BJ (cell line): ENCODE results near the gene CUX1. TPM values are rescaled to one million over a fixed set of nuclear protein-coding genes. Genes with fewer than 3 reads are reported as not detected.

Experiments used
- CTCF ChIA-PET: fragments of 350-600 bp; formaldehyde crosslinking; extraction: SDS; loops from one replicate; lab custom pipeline; 2021; ENCODE audit warnings: antibody characterized with exemption, inconsistent platforms; lab: Yijun Ruan, JAX
- POLR2A ChIA-PET: fragments of 300-600 bp; sonication (Branson Sonifier 250); formaldehyde crosslinking; extraction: SDS; loops from one replicate; lab custom pipeline; 2021; ENCODE audit warnings: antibody characterized with exemption; lab: Charles Lee
- DNase-seq: peaks from one replicate; pipeline ENCODE4 v3.0.0-alpha.2; 2011; ENCODE audit warnings: low read depth
- H3K27me3 ChIP-seq: 2 replicates; pipeline ENCODE4 v1.6.0; 2011; ENCODE audit warnings: low read length; ENCODE audit not compliant: control insufficient read depth, insufficient read depth
- H3K36me3 ChIP-seq: 2 replicates; pipeline ENCODE4 v1.5.1; 2011; ENCODE audit warnings: low read length; ENCODE audit not compliant: control insufficient read depth, insufficient read depth
- H3K4me3 ChIP-seq: 2 replicates; pipeline ENCODE4 v1.5.1; 2011; ENCODE audit warnings: low read depth, mild to moderate bottlenecking, control low read depth, low read length
- polyA plus RNA-seq: library from polyadenylated mRNA; depleted of rRNA; stranded (reverse); fragments of >200 nt; gene quantifications from 2 replicates; pipeline ENCODE4 v1.2.3, GENCODE V29; 2011
- TF ChIP-seq, protein P1 (sequence below): IDR thresholded peaks from 2 replicates; pipeline ENCODE4 v1.5.1; 2011; ENCODE audit warnings: low read depth, mild to moderate bottlenecking, control low read depth, inconsistent platforms, low read length, moderate library complexity; ENCODE audit not compliant: insufficient read depth

Gene CUX1
- polyA plus RNA-seq, 1 experiment: 36.5 TPM

GRCh38 chr7:101859411-101860106 lies 42.1 kb downstream of the CUX1 start:
- DNase-seq: no peak
- Histone ChIP-seq H3K36me3 (peaks cover 1% of the 10 kb centered on the region; the same call in 1 of the 2 replicates), H3K4me3 (no peak overlapping the region), H3K27me3 (no peaks in the 10 kb centered on the region)
- POLR2A ChIA-PET: no interaction called here
- TF ChIP-seq, protein P1, sequence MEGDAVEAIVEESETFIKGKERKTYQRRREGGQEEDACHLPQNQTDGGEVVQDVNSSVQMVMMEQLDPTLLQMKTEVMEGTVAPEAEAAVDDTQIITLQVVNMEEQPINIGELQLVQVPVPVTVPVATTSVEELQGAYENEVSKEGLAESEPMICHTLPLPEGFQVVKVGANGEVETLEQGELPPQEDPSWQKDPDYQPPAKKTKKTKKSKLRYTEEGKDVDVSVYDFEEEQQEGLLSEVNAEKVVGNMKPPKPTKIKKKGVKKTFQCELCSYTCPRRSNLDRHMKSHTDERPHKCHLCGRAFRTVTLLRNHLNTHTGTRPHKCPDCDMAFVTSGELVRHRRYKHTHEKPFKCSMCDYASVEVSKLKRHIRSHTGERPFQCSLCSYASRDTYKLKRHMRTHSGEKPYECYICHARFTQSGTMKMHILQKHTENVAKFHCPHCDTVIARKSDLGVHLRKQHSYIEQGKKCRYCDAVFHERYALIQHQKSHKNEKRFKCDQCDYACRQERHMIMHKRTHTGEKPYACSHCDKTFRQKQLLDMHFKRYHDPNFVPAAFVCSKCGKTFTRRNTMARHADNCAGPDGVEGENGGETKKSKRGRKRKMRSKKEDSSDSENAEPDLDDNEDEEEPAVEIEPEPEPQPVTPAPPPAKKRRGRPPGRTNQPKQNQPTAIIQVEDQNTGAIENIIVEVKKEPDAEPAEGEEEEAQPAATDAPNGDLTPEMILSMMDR: no peak
- CTCF ChIA-PET: interaction anchor here (1.8 kb wide), 1 partner anchor 11 kb away, joined by 4 read pairs; no protein-coding TSS in a partner anchor

DNA sequence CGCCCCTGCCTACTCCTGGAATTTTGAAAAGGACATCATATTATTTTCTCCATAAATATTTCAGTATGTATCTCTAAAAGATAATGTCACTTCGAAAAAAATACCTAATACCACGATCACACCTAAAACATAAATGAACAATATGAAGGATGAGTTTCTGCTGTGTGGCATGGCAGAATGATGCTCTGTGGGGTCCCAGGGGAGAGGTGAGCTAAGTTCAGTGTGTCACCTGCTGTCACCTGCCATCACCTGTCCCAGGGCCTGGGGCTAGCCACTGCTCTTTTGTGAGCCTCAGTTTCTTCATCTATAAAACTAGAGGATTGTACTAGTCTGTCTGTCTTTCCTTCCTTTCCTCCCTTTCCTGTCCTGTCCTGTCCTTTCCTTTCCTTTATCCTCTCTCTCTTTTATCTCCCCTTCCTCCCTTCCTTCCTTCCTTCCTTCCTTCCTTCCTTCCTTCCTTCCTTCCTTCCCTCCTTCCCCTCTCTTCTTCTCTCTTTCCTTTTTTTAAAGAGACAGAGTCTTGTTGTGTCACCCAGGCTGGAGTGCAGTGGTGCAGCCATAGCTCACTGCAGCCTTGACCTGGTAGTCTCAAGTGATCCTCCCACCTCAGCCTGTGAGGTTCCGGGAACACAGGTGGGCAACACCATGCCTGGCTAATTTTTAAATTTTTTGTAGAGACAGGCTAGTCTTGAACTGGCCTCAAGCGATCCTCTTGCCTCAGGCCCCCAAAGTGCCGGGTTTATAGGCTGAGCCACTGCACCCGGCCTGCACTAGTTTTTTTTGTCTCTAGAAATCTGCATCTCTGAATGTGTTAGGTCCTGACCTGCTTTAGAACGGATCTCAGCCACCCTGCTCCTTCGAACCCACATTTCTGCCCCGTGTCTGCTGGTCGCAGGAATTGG lies 43.1 kb downstream of the CUX1 start:
- TF ChIP-seq, protein P1: no peak

GRCh38 chr7:101861218-101861775 lies 43.9 kb downstream of the CUX1 start:
- POLR2A ChIA-PET: no interaction called here
- CTCF ChIA-PET: interaction anchor here (1.8 kb wide), 1 partner anchor 9 kb away, joined by 4 read pairs; no protein-coding TSS in a partner anchor
- H3K36me3 ChIP-seq: no peaks in the 10 kb centered on the region
- TF ChIP-seq, protein P1: no peak
- no peak overlapping the region for H3K4me3 ChIP-seq
- H3K27me3 ChIP-seq: no peaks in the 10 kb centered on the region
- DNase-seq: no peak

More for the DNA sequence above, 43.1 kb downstream of the CUX1 start:
- ChIA-PET CTCF (interaction anchor here (1.8 kb wide), 1 partner anchor 10 kb away, joined by 4 read pairs; no protein-coding TSS in a partner anchor), POLR2A (no interaction called here)
- Histone ChIP-seq H3K4me3 (no peak overlapping the region), H3K36me3 (no peaks in the 10 kb centered on the region), H3K27me3 (no peaks in the 10 kb centered on the region)
- DNase-seq: no peak

DNA sequence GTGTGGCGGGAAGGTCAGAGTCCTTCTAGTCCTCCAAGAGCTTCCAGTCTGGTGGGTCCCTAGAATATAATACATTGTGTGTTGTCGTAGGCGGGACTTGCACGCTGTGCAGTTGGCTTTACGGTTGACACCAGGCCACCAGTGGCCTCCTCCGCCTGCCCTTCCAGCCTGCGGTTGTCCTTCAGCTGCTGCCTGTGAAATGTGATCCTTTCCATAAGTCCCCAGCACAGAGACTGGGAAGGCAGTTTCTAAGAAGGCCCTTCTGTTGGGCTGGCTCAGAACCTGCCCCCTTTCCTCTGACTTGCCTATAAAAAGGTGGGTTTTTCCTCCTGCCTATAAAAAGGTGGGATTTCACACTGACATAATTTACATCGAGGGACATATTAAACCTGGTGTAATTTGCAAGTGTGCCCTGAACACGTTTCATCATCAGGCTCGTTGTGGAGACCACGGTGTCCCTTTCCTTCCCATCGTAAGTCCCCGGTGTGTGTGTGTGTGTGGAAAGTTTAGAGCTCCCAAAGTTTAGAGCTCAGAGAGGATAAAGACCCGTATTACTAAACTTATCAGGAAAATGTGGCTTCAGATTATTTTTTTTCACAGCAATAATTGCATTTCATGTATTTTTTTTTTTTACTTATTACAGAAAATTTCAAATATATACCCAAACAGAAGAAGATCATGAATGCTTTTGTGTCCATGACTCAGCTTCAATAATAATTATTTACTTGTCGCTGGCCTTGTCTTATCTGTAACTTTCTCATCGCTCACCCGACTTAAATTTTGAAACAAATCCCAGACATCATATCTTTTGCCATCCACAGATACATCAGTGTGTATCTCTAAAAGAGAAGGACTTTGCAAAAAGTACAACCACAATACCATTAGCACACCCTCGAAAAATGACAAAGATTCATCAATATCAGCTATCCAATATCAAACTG lies 45.1 kb downstream of the CUX1 start:
- no peaks in the 10 kb centered on the region for H3K36me3 ChIP-seq
- no peaks in the 10 kb centered on the region for H3K27me3 ChIP-seq
- TF ChIP-seq, protein P1: no peak
- H3K4me3 ChIP-seq: no peak overlapping the region
- no peak for DNase-seq
- POLR2A ChIA-PET: no interaction called here
- CTCF ChIA-PET: no interaction called here
